ENCODE measurements around the gene SLIT1. TPM values are rescaled to one million over a fixed set of nuclear protein-coding genes. Genes with fewer than 3 reads are reported as not detected.

The SLIT1 gene
- total and polyA plus RNA-seq, 3 donors from 2014 or later, result 1.9 to 4.6 (median 2.5) TPM

- H3K4me3 ChIP-seq, result no peak overlapping the region
- 29 to 41% methylated on average over 12 to 26 of the region's 26 CpGs for WGBS, 2 donors
- no peaks in the 10 kb centered on the region for H3K27me3 ChIP-seq
- intact Hi-C loops (cut with DNase I; ENCODE audit: low total_unique reads), result no loop called here
- no peak overlapping the region for H3K27ac ChIP-seq
- no peak for DNase-seq
- no peaks in the 10 kb centered on the region for H3K36me3 ChIP-seq (ENCODE audit: low read depth, missing control alignments)
- H3K4me1 ChIP-seq, result no peaks in the 10 kb centered on the region
- TF ChIP-seq CTCF (IDR thresholded peaks at IDR 0.05), result no peak
- TF ChIP-seq POLR2A (IDR thresholded peaks at IDR 0.05), result no peak
- no peaks in the 10 kb centered on the region for H3K9me3 ChIP-seq
Measured at GRCh38 chr10:97179731-97180362, 5.9 kb downstream of the SLIT1 start.

- Histone ChIP-seq H3K4me3 (no peak overlapping the region), H3K9me3 (no peaks in the 10 kb centered on the region), H3K27me3 (no peaks in the 10 kb centered on the region), H3K27ac (no peak overlapping the region), H3K36me3 (ENCODE audit: low read depth, missing control alignments) (no peaks in the 10 kb centered on the region), H3K4me1 (no peaks in the 10 kb centered on the region)
- no peak for DNase-seq
- intact Hi-C loops (cut with DNase I; ENCODE audit: low total_unique reads), result no loop called here
- no peak for TF ChIP-seq CTCF (IDR thresholded peaks at IDR 0.05)
- TF ChIP-seq POLR2A (IDR thresholded peaks at IDR 0.05), result no peak
- WGBS, 2 donors, result 35 to 38% methylated on average over 6 of the region's 6 CpGs
Measured at GRCh38 chr10:97179311-97179710, 6.4 kb downstream of the SLIT1 start.

DNA sequence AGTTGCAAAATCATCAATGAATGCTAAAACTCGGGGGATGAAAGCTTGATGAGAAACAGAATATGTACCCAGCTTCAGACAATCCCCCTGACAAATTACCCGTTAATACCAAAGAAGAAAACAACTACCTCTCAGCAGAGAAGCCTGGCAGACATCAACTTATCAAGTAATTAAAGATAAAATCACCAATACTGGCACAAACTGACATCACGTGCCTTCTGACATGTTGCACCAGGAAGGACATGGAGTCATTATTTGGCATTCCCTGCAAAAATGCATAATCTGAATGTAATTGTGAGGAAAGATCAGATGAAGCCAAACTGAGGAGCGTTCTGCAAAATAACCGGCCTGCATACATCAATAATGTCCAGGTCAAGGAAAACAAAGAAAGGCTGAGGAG is 7.7 kb downstream of the SLIT1 start:
- 85 to 87% methylated on average over 5 of the region's 5 CpGs for WGBS, 2 donors
- H3K4me1 ChIP-seq, result no peaks in the 10 kb centered on the region
- DNase-seq, result no peak
- H3K9me3 ChIP-seq, result no peaks in the 10 kb centered on the region
- no peaks in the 10 kb centered on the region for H3K27me3 ChIP-seq
- TF ChIP-seq CTCF (IDR thresholded peaks at IDR 0.05) (no peak), POLR2A (IDR thresholded peaks at IDR 0.05) (no peak)
- H3K36me3 ChIP-seq (ENCODE audit: low read depth, missing control alignments), result no peaks in the 10 kb centered on the region
- H3K4me3 ChIP-seq, result no peak overlapping the region
- intact Hi-C loops (cut with DNase I; ENCODE audit: low total_unique reads), result no loop called here
- H3K27ac ChIP-seq, result no peak overlapping the region

- Histone ChIP-seq H3K27ac (no peak overlapping the region), H3K4me1 (no peaks in the 10 kb centered on the region), H3K4me3 (no peak overlapping the region), H3K27me3 (no peaks in the 10 kb centered on the region), H3K36me3 (ENCODE audit: low read depth, missing control alignments) (no peaks in the 10 kb centered on the region), H3K9me3 (no peaks in the 10 kb centered on the region)
- intact Hi-C loops (cut with DNase I; ENCODE audit: low total_unique reads), result no loop called here
- DNase-seq, result no peak
- WGBS, 2 donors, result 80 to 90% methylated on average over 5 of the region's 5 CpGs
- TF ChIP-seq CTCF (IDR thresholded peaks at IDR 0.05) (no peak), POLR2A (IDR thresholded peaks at IDR 0.05) (no peak)
Measured at GRCh38 chr10:97176226-97176625, 9.5 kb downstream of the SLIT1 start.

- Histone ChIP-seq H3K27me3 (no peaks in the 10 kb centered on the region), H3K27ac (no peak overlapping the region), H3K9me3 (no peaks in the 10 kb centered on the region), H3K4me1 (no peaks in the 10 kb centered on the region), H3K4me3 (no peak overlapping the region), H3K36me3 (ENCODE audit: low read depth, missing control alignments) (no peaks in the 10 kb centered on the region)
- TF ChIP-seq POLR2A (IDR thresholded peaks at IDR 0.05) (no peak), CTCF (IDR thresholded peaks at IDR 0.05) (no peak)
- intact Hi-C loops (cut with DNase I; ENCODE audit: low total_unique reads), result no loop called here
- 100% methylated on average over 4 of the region's 4 CpGs for WGBS, 2 donors
- DNase-seq, result no peak
Measured at GRCh38 chr10:97175586-97175985, 10.2 kb downstream of the SLIT1 start.

All from testis (tissue), 3 donors.